Iris pigment epithelial cell (primary cell): ENCODE results near the gene TECTA.
A peak's percentile ranks its signal among the peaks of the same experiment; 100 is the strongest.

Experiments used
- DNase-seq: peaks from one replicate; pipeline ENCODE4 v3.0.0-alpha.2; 2011; ENCODE audit warnings: low read depth

TECTA gene, protein sequence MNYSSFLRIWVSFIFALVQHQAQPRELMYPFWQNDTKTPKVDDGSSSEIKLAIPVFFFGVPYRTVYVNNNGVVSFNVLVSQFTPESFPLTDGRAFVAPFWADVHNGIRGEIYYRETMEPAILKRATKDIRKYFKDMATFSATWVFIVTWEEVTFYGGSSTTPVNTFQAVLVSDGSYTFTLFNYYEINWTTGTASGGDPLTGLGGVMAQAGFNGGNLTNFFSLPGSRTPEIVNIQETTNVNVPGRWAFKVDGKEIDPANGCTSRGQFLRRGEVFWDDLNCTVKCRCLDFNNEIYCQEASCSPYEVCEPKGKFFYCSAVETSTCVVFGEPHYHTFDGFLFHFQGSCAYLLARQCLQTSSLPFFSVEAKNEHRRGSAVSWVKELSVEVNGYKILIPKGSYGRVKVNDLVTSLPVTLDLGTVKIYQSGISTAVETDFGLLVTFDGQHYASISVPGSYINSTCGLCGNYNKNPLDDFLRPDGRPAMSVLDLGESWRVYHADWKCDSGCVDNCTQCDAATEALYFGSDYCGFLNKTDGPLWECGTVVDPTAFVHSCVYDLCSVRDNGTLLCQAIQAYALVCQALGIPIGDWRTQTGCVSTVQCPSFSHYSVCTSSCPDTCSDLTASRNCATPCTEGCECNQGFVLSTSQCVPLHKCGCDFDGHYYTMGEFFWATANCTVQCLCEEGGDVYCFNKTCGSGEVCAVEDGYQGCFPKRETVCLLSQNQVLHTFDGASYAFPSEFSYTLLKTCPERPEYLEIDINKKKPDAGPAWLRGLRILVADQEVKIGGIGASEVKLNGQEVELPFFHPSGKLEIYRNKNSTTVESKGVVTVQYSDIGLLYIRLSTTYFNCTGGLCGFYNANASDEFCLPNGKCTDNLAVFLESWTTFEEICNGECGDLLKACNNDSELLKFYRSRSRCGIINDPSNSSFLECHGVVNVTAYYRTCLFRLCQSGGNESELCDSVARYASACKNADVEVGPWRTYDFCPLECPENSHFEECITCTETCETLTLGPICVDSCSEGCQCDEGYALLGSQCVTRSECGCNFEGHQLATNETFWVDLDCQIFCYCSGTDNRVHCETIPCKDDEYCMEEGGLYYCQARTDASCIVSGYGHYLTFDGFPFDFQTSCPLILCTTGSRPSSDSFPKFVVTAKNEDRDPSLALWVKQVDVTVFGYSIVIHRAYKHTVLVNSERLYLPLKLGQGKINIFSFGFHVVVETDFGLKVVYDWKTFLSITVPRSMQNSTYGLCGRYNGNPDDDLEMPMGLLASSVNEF (N-terminal part only)

GRCh38 chr11:121100943-121101342 is at the start of gene TECTA:
Gene TECTA, plus strand, starts transcription at chr11:121101243. Its CDS starts 1,423 bp downstream, at chr11:121102666.
- DNase-seq: no peak

DNA sequence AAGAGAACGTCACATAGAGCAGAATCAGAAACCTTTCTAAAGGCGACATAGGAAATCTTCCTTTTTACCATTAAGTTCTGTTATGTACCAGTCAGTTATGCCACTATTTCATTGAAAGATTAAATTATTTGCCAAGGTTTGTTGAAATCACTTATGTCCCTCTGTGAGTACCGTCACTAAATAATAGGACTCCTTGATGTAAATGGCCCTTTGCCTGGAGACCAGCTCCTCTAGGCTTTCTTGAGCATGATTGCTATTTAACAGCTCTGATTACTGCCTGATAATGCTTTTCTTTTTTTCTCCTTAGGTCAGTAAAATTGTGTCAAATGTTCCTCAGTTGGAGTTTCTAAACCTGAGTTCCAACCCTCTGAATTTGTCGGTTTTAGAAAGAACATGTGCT is 47.8 kb upstream of the TECTA start:
- no peak for DNase-seq

DNA sequence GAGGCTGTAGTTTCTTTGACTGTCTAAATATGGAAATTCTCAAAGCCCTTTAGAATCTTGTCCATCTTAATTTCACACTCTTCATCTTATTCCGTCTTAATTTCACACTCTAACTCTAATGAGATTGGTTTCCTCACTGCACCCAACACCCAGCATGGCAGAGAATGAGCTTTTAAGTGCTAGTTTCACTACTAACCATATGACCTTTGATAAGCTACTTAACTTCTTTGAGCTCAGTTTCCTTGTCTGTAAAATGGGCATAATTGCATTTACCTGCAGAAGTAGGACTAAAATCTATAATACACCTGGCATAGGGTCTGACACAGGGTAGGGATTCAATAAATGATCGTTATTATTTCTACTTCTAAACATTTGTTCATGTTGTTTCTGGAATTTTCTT is 46.8 kb upstream of the TECTA start:
- no peak for DNase-seq

DNA sequence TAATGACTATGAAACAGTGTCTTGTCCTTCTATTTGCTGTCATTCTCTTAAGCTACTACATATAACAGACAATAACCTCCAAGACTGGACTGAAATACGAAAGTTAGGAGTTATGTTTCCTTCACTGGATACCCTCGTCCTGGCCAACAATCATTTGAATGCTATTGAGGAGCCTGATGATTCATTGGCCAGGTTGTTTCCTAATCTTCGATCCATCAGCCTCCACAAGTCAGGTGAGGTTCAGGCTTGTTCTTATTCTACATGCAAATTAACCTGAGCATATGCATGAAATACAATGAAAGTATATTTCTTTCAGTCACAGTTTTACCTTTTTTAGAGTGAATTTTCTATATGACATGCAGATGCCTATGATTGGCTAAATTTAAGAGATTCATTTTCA is 46.0 kb upstream of the TECTA start:
- no peak for DNase-seq

DNA sequence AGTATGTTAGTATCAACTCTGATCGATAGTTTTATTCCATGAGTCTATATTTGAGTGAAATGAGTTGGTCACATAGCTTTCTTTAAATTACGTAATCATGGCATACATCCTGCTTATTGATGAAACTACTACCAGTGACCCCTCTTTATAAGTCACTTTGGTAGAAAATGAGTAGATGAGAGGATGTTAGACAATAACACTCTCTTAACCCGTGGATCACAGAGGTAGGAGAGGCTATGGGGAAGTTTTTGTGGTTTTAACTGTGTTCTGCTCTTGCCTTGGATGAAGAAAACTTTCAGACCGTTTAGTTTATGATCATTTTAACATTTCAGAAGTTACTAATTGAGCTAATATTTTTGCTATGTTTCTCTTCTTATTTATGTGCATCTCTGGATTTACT is 43.1 kb upstream of the TECTA start:
- DNase-seq: no peak

GRCh38 chr11:121058941-121059340 is 42.1 kb upstream of the TECTA start:
- no peak for DNase-seq

DNA sequence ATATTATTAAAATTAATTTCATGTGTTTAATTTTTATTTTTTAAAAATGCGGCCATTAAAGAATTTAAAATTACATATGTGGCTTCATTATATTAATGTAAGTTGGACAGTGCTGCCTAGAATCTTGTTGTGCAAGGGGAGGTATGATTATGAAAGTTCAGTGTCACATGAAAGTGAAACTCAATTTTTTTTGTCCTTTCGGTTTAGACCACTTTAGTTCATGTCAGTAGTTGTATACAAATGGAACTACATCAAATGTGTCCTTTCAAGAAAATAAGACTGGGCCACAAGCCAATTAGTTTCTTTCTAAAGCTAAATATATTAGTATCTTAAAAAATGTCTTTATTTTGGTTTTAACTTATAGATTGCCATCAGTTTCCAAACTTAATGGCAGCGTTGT is 41.4 kb upstream of the TECTA start:
- no peak for DNase-seq

- DNase-seq: peak; percentile 12
Observed at GRCh38 chr11:121063728-121064127, 37.3 kb upstream of the TECTA start.

- no peak for DNase-seq
Observed at GRCh38 chr11:121066623-121067022, 34.4 kb upstream of the TECTA start.

DNA sequence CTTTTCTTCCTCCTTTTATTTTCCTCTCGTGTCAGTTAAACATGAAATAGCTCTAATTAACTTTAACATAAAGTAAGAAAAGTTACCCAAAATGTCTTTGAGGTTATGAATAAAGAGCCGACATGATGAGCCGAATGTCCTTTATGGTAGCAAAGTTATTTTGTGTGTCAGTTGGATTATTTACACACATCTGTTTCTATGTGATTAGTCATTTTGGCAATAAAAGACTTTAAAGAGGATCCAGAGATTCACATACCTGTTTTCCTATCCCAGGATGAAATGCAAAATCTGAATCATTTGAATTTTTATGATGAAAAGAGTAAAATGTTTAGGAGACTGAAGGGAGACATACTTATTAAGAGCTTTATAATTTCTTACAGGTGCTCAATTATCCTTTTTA is 34.0 kb upstream of the TECTA start:
- no peak for DNase-seq

DNA sequence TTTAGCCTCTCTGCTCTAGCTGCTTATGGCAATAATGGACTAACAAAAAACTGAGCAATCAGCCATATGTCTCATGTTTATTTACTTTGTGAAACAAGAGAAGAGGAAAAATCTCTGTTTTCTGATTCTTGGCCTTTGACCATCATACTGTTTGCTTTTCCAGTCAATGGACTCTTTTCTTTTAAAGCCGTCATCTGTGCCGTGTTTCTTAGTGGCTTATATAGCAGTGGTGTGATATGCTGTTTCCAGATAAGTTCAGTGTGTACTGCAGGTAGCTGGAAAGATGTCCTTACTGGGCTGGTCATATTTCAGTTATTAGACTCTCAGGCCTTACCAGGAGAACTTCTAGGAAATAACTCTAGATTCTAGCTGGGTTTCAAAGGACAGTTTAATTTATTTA is 33.6 kb upstream of the TECTA start:
- peak; percentile 61 for DNase-seq

GRCh38 chr11:121067962-121068647 is 32.9 kb upstream of the TECTA start:
- DNase-seq: peak; percentile 5

DNA sequence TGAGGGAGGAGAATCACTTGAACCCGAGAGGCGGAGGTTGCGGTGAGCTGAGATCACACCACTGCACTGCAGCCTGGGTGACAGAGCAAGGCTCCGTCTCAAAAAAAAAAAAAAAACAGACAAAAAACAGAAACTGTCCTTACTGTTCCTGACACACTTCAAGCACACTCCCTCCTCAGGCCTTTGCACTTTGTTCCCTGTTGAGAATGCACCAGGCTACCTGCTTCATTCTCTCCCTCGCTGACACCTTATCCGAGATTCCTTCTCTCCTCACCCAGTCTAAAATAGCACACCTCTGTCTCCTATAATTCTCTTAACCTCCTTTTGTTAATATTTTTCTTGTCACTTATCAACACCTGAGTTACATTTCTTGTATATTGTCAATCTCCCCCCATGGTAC is 32.3 kb upstream of the TECTA start:
- no peak for DNase-seq

DNA sequence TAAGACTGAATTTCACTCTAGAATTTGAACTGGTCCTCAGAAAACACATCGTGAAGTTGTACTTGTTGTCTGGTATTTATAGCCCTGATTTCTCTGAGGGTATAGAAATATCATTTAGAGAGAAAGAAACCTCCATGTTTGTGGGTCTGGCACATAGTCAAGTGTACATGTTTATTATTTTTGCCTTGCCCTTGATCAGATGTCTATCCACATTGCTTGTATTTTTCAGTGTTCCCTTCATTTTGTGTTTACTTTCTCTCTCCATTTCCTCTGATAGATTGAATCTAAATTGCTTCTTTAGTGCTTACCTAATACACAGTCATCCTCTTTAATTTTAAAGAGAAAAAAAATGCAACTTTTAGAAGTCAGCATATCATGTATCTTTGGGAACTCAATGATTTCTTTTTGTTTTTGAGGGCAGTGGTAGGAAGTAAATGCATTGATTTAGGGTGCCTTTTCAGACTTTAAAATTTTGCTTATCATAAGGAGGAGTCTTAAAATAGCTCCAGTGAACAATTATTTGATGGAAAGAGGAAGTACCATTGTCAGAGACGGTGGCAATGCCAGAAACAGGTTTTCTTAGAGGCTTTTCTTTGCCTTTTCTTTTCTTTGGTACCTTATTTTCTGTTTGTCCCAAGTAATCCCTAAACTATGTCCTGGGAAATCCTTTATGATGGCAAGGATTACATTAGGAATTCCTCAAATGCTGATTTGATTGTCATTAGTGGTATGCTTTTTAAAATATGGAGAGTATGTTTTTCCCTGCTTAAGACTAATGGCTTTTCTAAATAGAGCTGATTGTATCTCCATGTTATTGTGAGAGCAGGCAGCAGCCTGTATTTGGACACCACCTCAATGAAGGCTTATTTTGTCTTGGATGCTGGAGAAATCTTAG is 29.8 kb upstream of the TECTA start:
- DNase-seq: peak; percentile 39

DNA sequence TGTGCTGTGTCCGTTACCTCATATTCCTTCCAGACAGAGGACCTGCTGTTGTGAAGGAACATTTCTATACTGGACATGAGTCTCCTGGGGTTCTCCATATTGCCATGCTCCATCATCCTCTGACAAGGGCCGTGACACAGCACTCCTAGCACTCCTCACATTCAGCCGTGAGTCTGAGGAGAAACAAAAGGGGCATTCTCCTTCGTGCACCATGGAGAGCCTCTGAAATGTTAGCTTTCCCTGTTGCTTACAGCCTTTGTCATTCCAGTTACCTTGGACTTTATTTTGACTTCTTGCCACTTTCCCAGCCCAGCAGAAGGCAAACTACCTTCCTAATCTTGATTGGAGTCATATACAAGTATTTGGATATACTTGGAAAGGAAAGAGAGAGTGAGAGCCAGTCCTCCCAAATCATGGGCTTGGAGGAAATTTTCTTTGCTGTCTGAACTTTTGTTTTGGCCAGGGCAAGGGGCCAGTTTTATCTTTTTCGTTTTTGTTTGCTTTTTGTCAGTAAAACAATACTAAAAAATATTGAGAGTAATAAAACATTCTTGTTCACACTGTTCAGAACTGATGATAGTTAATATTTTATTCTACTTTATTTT is 29.1 kb upstream of the TECTA start:
- DNase-seq: no peak

DNA sequence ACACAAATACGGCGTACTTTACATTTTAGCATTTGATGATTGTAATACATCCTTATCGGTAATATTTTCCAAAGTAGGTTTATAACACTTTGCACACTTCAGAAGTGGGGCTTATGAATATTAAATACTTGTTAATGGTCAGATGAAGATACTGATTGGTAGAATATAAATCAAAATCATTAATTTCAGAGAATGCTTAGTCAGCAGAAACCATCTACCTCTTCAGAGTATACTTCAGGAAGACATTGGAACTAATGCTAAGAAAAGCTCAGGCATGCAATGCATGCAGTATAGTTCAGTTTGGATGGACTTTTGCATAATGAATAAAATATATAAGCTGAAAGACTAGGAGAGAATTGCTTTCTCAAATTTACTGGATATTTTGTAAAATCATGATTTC is 19.7 kb upstream of the TECTA start:
- DNase-seq: no peak

DNA sequence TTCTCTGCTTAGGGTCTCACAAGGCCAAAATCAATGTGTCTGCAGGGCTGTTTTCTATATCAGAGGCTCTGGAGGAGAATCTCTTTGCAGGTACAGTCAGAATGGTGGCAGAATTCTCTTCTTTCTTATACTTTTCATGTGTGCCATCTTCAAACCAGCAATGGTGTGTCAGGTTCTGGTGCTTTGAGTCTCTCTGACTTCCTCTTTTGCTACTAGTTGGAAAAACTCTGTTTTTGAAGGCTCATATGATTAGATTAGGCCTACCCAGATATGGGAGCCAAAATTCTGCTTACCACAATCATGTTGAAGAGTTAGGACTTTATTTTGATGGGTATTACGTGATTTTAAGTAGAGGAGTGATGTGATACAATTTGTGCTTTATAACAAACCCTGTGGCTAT is 18.8 kb upstream of the TECTA start:
- DNase-seq: no peak

DNA sequence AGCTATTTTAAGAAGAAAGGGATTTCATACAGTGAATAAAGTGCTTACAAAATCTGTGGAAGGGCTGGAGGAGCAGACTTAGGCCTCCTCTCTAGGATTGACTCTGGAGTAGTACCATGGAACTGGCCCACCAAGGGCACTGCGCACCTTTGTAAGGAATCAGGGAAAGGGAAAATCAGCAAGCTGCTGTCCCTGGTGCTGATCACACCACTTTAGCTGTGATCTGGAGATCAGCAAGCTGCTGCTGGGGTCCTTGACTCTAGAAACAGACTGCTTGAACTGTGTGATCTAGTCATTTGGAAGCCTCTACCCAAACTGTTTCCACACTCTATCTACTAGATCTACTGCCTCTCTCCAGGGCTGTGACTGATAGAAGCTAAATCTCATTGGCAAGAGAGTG is 18.4 kb upstream of the TECTA start:
- no peak for DNase-seq

DNA sequence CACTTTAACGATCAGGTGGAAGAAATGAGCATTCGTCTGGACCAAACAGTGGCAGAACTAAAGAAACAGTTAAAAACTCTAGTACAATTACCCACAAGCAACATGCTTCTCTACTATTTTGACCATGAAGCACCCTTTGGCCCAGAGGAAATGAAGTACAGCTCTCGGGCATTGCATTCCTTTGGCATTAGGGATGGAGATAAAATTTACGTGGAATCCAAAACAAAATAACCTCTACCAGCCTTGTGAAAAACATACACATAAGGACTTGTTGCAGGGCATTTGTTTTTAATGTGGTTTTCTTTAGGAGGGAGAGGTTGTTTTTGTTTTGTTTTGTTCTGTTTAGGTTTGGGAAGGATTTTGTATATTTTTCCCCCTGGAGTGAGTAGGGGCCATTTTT is 14.2 kb upstream of the TECTA start:
- peak; percentile 27 for DNase-seq

GRCh38 chr11:121089566-121089965 is 11.5 kb upstream of the TECTA start:
- no peak for DNase-seq
